IPS-20b (cell line): Measurements from ENCODE around the gene PRDM2.

Experiments used
- H3K27ac ChIP-seq: one replicate; pipeline ENCODE4 v1.5.1; 2013; ENCODE audit warnings: low read length
- H3K27me3 ChIP-seq: 2 replicates; pipeline ENCODE4 v1.6.1; 2013; ENCODE audit warnings: mild to moderate bottlenecking, low read length, inconsistent platforms; ENCODE audit not compliant: insufficient read depth
- H3K36me3 ChIP-seq: 2 replicates; pipeline ENCODE4 v1.6.1; 2013; ENCODE audit warnings: low read depth, mild to moderate bottlenecking, inconsistent platforms, low read length, moderate library complexity; ENCODE audit not compliant: insufficient read depth
- H3K4me1 ChIP-seq: 2 replicates; pipeline ENCODE4 v1.6.1; 2013; ENCODE audit warnings: mild to moderate bottlenecking, control low read depth, inconsistent platforms, low read length, moderate library complexity; ENCODE audit not compliant: insufficient read depth
- H3K4me3 ChIP-seq: 2 replicates; pipeline ENCODE4 v1.5.1; 2013; ENCODE audit warnings: mild to moderate bottlenecking, low read length, inconsistent platforms
- H3K9ac ChIP-seq: 2 replicates; pipeline ENCODE4 v1.6.1; 2013; ENCODE audit warnings: low read depth, mild to moderate bottlenecking, inconsistent platforms, low read length, moderate library complexity
- H3K9me3 ChIP-seq: 2 replicates; pipeline ENCODE4 v1.6.1; 2013; ENCODE audit warnings: mild to moderate bottlenecking, low read depth, low read length, inconsistent platforms; ENCODE audit not compliant: insufficient read depth

The PRDM2 gene, protein sequence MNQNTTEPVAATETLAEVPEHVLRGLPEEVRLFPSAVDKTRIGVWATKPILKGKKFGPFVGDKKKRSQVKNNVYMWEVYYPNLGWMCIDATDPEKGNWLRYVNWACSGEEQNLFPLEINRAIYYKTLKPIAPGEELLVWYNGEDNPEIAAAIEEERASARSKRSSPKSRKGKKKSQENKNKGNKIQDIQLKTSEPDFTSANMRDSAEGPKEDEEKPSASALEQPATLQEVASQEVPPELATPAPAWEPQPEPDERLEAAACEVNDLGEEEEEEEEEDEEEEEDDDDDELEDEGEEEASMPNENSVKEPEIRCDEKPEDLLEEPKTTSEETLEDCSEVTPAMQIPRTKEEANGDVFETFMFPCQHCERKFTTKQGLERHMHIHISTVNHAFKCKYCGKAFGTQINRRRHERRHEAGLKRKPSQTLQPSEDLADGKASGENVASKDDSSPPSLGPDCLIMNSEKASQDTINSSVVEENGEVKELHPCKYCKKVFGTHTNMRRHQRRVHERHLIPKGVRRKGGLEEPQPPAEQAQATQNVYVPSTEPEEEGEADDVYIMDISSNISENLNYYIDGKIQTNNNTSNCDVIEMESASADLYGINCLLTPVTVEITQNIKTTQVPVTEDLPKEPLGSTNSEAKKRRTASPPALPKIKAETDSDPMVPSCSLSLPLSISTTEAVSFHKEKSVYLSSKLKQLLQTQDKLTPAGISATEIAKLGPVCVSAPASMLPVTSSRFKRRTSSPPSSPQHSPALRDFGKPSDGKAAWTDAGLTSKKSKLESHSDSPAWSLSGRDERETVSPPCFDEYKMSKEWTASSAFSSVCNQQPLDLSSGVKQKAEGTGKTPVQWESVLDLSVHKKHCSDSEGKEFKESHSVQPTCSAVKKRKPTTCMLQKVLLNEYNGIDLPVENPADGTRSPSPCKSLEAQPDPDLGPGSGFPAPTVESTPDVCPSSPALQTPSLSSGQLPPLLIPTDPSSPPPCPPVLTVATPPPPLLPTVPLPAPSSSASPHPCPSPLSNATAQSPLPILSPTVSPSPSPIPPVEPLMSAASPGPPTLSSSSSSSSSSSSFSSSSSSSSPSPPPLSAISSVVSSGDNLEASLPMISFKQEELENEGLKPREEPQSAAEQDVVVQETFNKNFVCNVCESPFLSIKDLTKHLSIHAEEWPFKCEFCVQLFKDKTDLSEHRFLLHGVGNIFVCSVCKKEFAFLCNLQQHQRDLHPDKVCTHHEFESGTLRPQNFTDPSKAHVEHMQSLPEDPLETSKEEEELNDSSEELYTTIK (N-terminal part only)

DNA sequence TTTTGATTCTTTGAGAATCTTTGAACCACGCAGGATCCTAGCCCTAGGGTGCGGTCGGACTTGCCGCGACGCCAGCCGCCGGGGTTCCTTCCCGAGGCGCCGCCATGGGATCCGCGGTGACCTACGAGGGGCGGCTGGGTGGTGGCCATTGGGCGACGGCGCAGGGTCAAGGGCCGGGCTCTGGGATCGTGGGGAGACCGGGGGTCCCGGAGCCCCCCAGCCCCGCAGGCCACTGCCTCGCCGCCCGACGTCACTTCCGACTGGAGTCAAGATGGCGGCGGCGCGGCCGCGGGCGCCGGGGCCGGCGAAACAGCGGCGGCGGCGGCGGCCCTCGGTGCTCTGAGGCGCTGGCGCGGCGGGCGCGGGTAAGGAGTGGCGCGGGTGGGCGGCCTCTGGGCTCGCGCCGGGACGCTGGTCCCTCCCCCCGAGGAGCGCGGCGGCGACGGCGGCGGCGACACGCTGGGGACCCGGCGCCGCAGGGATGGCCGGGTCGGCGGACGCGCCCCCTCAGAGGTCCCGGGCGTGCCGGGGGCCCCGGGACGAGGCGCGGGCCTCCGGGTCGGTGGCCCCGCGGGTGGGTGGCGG is at the start of gene PRDM2:
PRDM2 (plus strand) TSS at position 253 of the 585 bp plus-strand sequence. CDS start 15,418 bp downstream, outside the sequence.
- H3K27ac ChIP-seq = no peak within 1 kb of the TSS
- H3K4me1 ChIP-seq = no peaks in the 10 kb centered on the region; the same call in 1 of the 2 replicates
- peaks cover 30% of the 10 kb centered on the region for H3K27me3 ChIP-seq
- no peaks in the 10 kb centered on the region for H3K36me3 ChIP-seq
- peak within 1 kb of the TSS; percentile 85 for H3K4me3 ChIP-seq
- peaks cover 4% of the 10 kb centered on the region; the same call in 1 of the 2 replicates for H3K9me3 ChIP-seq
- peak within 1 kb of the TSS; percentile 66; the same call in 1 of the 2 replicates for H3K9ac ChIP-seq

- H3K9me3 ChIP-seq = no peaks in the 10 kb centered on the region
- no peak overlapping the region for H3K4me3 ChIP-seq
- H3K36me3 ChIP-seq = no peaks in the 10 kb centered on the region
- no peak overlapping the region for H3K27ac ChIP-seq
- H3K4me1 ChIP-seq = no peaks in the 10 kb centered on the region
- H3K9ac ChIP-seq = no peak overlapping the region
- no peaks in the 10 kb centered on the region for H3K27me3 ChIP-seq
These were observed 48.7 kb upstream of the PRDM2 start for GRCh38 chr1:13651279-13651678.

DNA sequence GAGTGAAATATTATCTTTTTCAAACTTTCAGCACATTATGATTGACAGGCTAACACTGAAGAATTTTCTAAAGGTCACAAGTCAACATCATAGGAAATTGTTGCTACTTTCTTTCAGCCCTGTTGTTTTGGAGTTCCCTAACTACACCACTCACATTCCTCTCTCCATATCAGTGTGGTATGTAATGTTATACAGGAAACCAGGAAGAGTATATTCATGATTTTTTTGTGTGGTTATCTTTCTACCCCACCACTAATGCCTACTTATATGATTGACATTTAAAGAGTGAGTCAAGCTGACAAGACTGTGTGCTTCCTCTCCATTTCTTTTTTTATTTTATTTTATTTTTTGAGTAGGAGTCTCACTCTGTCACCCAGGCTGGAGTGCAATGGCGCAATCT is 47.8 kb upstream of the PRDM2 start:
- Histone ChIP-seq H3K4me1 (no peaks in the 10 kb centered on the region), H3K27me3 (no peaks in the 10 kb centered on the region), H3K27ac (no peak overlapping the region)

DNA sequence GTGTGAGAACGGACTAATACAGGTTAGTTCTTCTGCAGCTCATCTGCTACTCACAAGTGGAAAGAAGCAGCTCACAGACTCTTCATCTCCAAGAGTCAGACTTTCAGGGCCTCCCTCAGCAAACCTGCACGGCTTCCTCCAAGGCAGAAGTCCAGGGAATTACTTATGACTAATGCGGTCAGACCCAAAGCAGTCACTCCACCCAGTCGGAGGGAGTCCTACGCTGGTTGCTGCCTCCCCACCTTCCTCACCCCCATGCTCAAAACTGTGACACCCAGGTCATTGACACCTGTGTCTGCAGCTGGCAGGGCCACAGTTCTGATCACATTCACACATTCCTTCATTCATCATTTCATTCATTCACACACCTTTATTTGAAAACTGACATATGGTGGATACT is 38.4 kb upstream of the PRDM2 start:
- peaks cover 17% of the 10 kb centered on the region for H3K9me3 ChIP-seq
- no peak overlapping the region for H3K4me3 ChIP-seq
- H3K27ac ChIP-seq = no peak overlapping the region

More for the DNA sequence above, 47.8 kb upstream of the PRDM2 start:
- no peak overlapping the region for H3K4me3 ChIP-seq
- H3K36me3 ChIP-seq = no peaks in the 10 kb centered on the region
- no peak overlapping the region for H3K9ac ChIP-seq
- peaks cover 8% of the 10 kb centered on the region for H3K9me3 ChIP-seq

DNA sequence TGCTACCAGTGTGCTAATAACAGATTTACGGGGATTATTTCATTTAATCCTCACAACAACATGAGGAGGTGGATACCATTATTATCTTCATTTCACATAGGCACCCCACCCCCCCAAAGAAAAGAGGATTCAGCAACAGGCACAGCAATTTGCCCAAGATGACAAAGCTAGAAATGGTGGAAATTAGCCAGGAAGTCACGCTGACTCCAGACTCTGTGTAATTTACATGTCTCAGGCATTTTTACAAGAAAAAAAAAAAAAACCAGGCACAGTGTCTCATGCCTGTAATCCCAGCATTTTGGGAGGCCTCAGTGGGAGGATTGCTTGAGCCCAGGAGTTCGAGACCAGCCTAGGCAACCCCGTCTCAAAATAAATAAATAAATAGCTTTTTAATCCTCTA is 37.5 kb upstream of the PRDM2 start:
- H3K27me3 ChIP-seq = no peaks in the 10 kb centered on the region
- H3K4me1 ChIP-seq = no peaks in the 10 kb centered on the region
- H3K9ac ChIP-seq = no peak overlapping the region
- no peak overlapping the region for H3K27ac ChIP-seq
- no peak overlapping the region for H3K4me3 ChIP-seq
- H3K9me3 ChIP-seq = peaks cover 11% of the 10 kb centered on the region
- H3K36me3 ChIP-seq = no peaks in the 10 kb centered on the region

More for the DNA sequence above, 38.4 kb upstream of the PRDM2 start:
- no peaks in the 10 kb centered on the region for H3K36me3 ChIP-seq
- no peak overlapping the region for H3K9ac ChIP-seq
- no peaks in the 10 kb centered on the region for H3K4me1 ChIP-seq
- H3K27me3 ChIP-seq = no peaks in the 10 kb centered on the region

GRCh38 chr1:13663969-13664368 is 36.0 kb upstream of the PRDM2 start:
- no peak overlapping the region for H3K4me3 ChIP-seq
- no peak overlapping the region for H3K9ac ChIP-seq
- H3K27ac ChIP-seq = no peak overlapping the region
- H3K36me3 ChIP-seq = no peaks in the 10 kb centered on the region
- no peaks in the 10 kb centered on the region for H3K27me3 ChIP-seq
- H3K4me1 ChIP-seq = no peaks in the 10 kb centered on the region
- peaks cover 11% of the 10 kb centered on the region for H3K9me3 ChIP-seq

GRCh38 chr1:13664451-13664850 is 35.5 kb upstream of the PRDM2 start:
- no peaks in the 10 kb centered on the region for H3K27me3 ChIP-seq
- H3K9me3 ChIP-seq = peaks cover 8% of the 10 kb centered on the region
- H3K4me3 ChIP-seq = no peak overlapping the region
- no peaks in the 10 kb centered on the region for H3K4me1 ChIP-seq
- H3K9ac ChIP-seq = no peak overlapping the region
- H3K36me3 ChIP-seq = no peaks in the 10 kb centered on the region
- no peak overlapping the region for H3K27ac ChIP-seq

DNA sequence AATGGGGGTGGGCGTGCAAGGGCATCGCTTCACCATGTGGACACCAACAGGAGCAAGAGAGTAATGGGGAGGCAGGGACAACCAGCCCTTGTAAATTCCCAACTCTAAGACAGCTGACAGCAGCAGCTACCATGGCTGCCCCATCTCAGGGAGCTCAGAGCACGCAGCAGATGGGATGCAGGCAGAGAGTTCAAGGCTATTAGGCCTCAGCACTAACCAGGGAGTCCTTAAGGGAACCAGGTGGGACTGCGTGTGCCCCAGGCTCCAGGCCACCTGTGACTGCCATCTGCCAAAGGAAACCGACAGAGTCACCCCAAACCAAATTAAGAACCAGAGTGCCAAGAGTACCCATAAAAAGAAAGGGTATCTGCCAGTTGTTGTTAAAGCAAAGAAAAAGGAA is 33.7 kb upstream of the PRDM2 start:
- H3K4me1 ChIP-seq = no peaks in the 10 kb centered on the region
- H3K27ac ChIP-seq = no peak overlapping the region
- no peaks in the 10 kb centered on the region for H3K9me3 ChIP-seq
- no peak overlapping the region for H3K4me3 ChIP-seq
- no peak overlapping the region for H3K9ac ChIP-seq
- H3K36me3 ChIP-seq = no peaks in the 10 kb centered on the region
- no peaks in the 10 kb centered on the region for H3K27me3 ChIP-seq

- H3K4me3 ChIP-seq = no peak overlapping the region
- H3K9me3 ChIP-seq = no peaks in the 10 kb centered on the region
- no peak overlapping the region for H3K27ac ChIP-seq
- no peaks in the 10 kb centered on the region for H3K27me3 ChIP-seq
- H3K9ac ChIP-seq = no peak overlapping the region
- no peaks in the 10 kb centered on the region for H3K4me1 ChIP-seq
- no peaks in the 10 kb centered on the region for H3K36me3 ChIP-seq
These were observed 32.3 kb upstream of the PRDM2 start for GRCh38 chr1:13667691-13668090.

DNA sequence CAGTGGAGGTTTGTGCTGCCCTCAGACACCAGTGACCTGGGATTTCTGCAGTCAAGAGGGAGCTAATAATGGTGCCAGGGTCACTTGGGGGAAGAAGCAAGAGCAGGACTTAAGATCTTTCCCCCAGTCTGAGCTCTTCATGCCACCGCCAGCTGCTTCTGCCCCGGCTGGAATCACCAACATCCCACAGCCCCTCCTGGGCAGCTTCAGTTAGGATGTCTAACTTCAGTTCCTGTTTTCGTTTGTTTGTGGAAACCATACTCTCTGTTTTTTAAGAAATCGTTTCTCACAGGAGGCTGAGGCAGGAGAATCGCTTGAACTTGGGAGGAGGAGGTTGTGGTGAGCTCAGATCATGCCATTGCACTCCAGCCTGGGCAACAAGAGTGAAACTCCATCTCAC is 25.6 kb upstream of the PRDM2 start:
- Histone ChIP-seq H3K4me3 (no peak overlapping the region), H3K9me3 (no peaks in the 10 kb centered on the region), H3K9ac (no peak overlapping the region), H3K4me1 (no peaks in the 10 kb centered on the region), H3K27ac (no peak overlapping the region), H3K27me3 (peaks cover 3% of the 10 kb centered on the region; the same call in 1 of the 2 replicates), H3K36me3 (no peaks in the 10 kb centered on the region)

- Histone ChIP-seq H3K4me1 (no peaks in the 10 kb centered on the region), H3K4me3 (no peak overlapping the region), H3K9ac (no peak overlapping the region), H3K27ac (no peak overlapping the region), H3K36me3 (no peaks in the 10 kb centered on the region), H3K9me3 (no peaks in the 10 kb centered on the region), H3K27me3 (peaks cover 3% of the 10 kb centered on the region; the same call in 1 of the 2 replicates)
These were observed 24.8 kb upstream of the PRDM2 start for GRCh38 chr1:13675151-13675651.
